Mesenchymal stem cell (in vitro differentiated cells and primary cell): ENCODE measurements around the gene PHF2.

Experiments
- DNase-seq: peaks from one replicate; pipeline ENCODE4 v3.0.0-alpha.2; 2013
- H2AFZ ChIP-seq: one replicate; pipeline ENCODE4 v1.6.1; 2013; ENCODE audit warnings: low read depth, mild to moderate bottlenecking, control low read depth, inconsistent platforms, low read length, moderate library complexity
- H2AK5ac ChIP-seq: 2 replicates; pipeline ENCODE4 v1.6.1; 2013; ENCODE audit warnings: low read length, moderate library complexity, mild to moderate bottlenecking, inconsistent platforms; ENCODE audit not compliant: severe bottlenecking
- H2BK120ac ChIP-seq: one replicate; pipeline ENCODE4 v1.6.1; 2013; ENCODE audit warnings: low read depth, mild to moderate bottlenecking, inconsistent platforms, low read length, moderate library complexity
- H2BK12ac ChIP-seq, 2 experiments: one replicate each; pipeline ENCODE4 v1.6.1; 2013; ENCODE audit warnings: inconsistent platforms in 2 of 2, low read length in 2 of 2, mild to moderate bottlenecking in 2 of 2, moderate library complexity in 2 of 2, control low read depth in 1 of 2
- H2BK15ac ChIP-seq: one replicate; pipeline ENCODE4 v1.6.1; 2013; ENCODE audit warnings: mild to moderate bottlenecking, low read depth, inconsistent platforms; ENCODE audit not compliant: poor library complexity, severe bottlenecking
- H2BK5ac ChIP-seq: 2 replicates; pipeline ENCODE4 v1.6.1; 2013; ENCODE audit warnings: low read depth, mild to moderate bottlenecking, low read length, control low read depth, inconsistent platforms; ENCODE audit not compliant: poor library complexity, severe bottlenecking
- H3K14ac ChIP-seq, 2 experiments: one replicate each; pipeline ENCODE4 v1.6.1; 2013; ENCODE audit warnings: inconsistent platforms in 2 of 2, low read length in 2 of 2, control low read depth in 1 of 2, mild to moderate bottlenecking in 1 of 2, moderate library complexity in 1 of 2
- H3K18ac ChIP-seq, 2 experiments: one replicate each; pipeline ENCODE4 v1.6.1; 2013; ENCODE audit warnings: inconsistent platforms in 2 of 2, low read length in 2 of 2, control low read depth in 1 of 2, low read depth in 1 of 2, mild to moderate bottlenecking in 1 of 2
- H3K23ac ChIP-seq, 2 experiments: one replicate each; pipeline ENCODE4 v1.6.1; 2013; ENCODE audit warnings: inconsistent platforms in 2 of 2, low read length in 2 of 2, mild to moderate bottlenecking in 2 of 2, moderate library complexity in 2 of 2, control low read depth in 1 of 2
- H3K27ac ChIP-seq: 2 replicates; pipeline ENCODE4 v1.5.1; 2013; ENCODE audit warnings: mild to moderate bottlenecking, moderate library complexity, low read length, control low read depth, inconsistent platforms; ENCODE audit not compliant: poor library complexity, severe bottlenecking
- H3K27me3 ChIP-seq, 2 experiments: 2 replicates each; pipeline versions ENCODE4 v1.6.1 to v1.7.0; 2013; ENCODE audit warnings: low read length in 2 of 2, mild to moderate bottlenecking in 2 of 2, moderate library complexity in 2 of 2, control low read depth in 1 of 2, inconsistent platforms in 1 of 2; ENCODE audit not compliant: control insufficient read depth in 1 of 2, insufficient read depth in 1 of 2
- H3K36me3 ChIP-seq, 2 experiments: 2 replicates each; pipeline versions ENCODE4 v1.6.1 to v1.7.0; 2013; ENCODE audit warnings: low read length in 2 of 2, control low read depth in 1 of 2, inconsistent platforms in 1 of 2, low read depth in 1 of 2, mild to moderate bottlenecking in 1 of 2; ENCODE audit not compliant: insufficient read depth in 2 of 2, control insufficient read depth in 1 of 2
- H3K4ac ChIP-seq, 2 experiments: one replicate each; pipeline ENCODE4 v1.6.1; 2013; ENCODE audit warnings: inconsistent platforms in 2 of 2, low read length in 2 of 2, mild to moderate bottlenecking in 2 of 2, moderate library complexity in 2 of 2, control low read depth in 1 of 2, low read depth in 1 of 2
- H3K4me1 ChIP-seq: 2 replicates; pipeline ENCODE4 v1.6.1; 2013; ENCODE audit warnings: low read depth, low read length, control low read depth; ENCODE audit not compliant: control insufficient read depth, insufficient read depth
- H3K4me2 ChIP-seq: 2 replicates; pipeline ENCODE4 v1.6.1; 2013; ENCODE audit warnings: low read length, mild to moderate bottlenecking, inconsistent platforms; ENCODE audit not compliant: poor library complexity, severe bottlenecking
- H3K4me3 ChIP-seq, 2 experiments: 2 replicates each; pipeline versions ENCODE4 v1.5.1 to v1.7.0; 2013; ENCODE audit warnings: low read length in 2 of 2, mild to moderate bottlenecking in 2 of 2, control low read depth in 1 of 2, low read depth in 1 of 2; ENCODE audit not compliant: insufficient read depth in 1 of 2
- H3K79me1 ChIP-seq: replicated peaks from 2 replicates; pipeline ENCODE4 v1.6.1; 2013; ENCODE audit warnings: mild to moderate bottlenecking, control low read depth, low read length, inconsistent platforms; ENCODE audit not compliant: poor library complexity, severe bottlenecking
- H3K9ac ChIP-seq: 2 replicates; pipeline ENCODE4 v1.7.0; 2013; ENCODE audit warnings: mild to moderate bottlenecking, low read length, moderate library complexity
- H3K9me3 ChIP-seq: 2 replicates; pipeline ENCODE4 v1.7.0; 2013; ENCODE audit warnings: mild to moderate bottlenecking, low read length; ENCODE audit not compliant: control insufficient read depth
- H4K8ac ChIP-seq: one replicate; pipeline ENCODE4 v1.6.1; 2013; ENCODE audit warnings: inconsistent platforms, mild to moderate bottlenecking, low read length, moderate library complexity
- H4K91ac ChIP-seq: one replicate; pipeline ENCODE4 v1.6.1; 2013; ENCODE audit warnings: mild to moderate bottlenecking, low read length, inconsistent platforms
- WGBS: methylation state at CpG from one replicate; pipeline ENCODE4 v1.1.7; 2013; ENCODE audit warnings: mixed read lengths; 5-methylcytosine and 5-hydroxymethylcytosine counted together

The PHF2 gene

GRCh38 chr9:93597142-93597706, 20.8 kb downstream of the PHF2 start:
- Histone ChIP-seq H3K36me3 (peaks cover 0 to 11% of the 10 kb centered on the region in 2 experiments), H4K8ac (no peak overlapping the region), H2BK15ac (no peak overlapping the region), H3K4me3 (no peak overlapping the region), H4K91ac (no peak overlapping the region), H3K4me2 (no peak overlapping the region), H3K18ac (no peak overlapping the region), H3K4ac (no peak overlapping the region), H3K9ac (no peak overlapping the region), H3K27me3 (no peaks in the 10 kb centered on the region), H3K14ac (no peak overlapping the region), H3K27ac (no peak overlapping the region), H2BK5ac (no peak overlapping the region), H3K23ac (no peak overlapping the region), H3K9me3 (no peaks in the 10 kb centered on the region), H3K79me1 (peaks cover 61% of the 10 kb centered on the region), H2AK5ac (no peak overlapping the region), H3K4me1 (peaks cover 17% of the 10 kb centered on the region), H2BK12ac (no peak overlapping the region), H2AFZ (no peak overlapping the region), H2BK120ac (no peak overlapping the region)
- WGBS = 94% methylated on average over 6 of the region's 6 CpGs
- no peak for DNase-seq

- Histone ChIP-seq H3K27me3 (no peaks in the 10 kb centered on the region), H3K18ac (no peak overlapping the region), H3K9me3 (no peaks in the 10 kb centered on the region), H3K4me2 (no peak overlapping the region), H4K8ac (no peak overlapping the region), H3K23ac (no peak overlapping the region), H3K9ac (no peak overlapping the region), H4K91ac (peak overlapping the region; percentile 15), H2BK120ac (no peak overlapping the region), H2BK12ac (no peak overlapping the region), H3K14ac (no peak overlapping the region), H2AFZ (no peak overlapping the region), H2BK15ac (no peak overlapping the region), H3K27ac (no peak overlapping the region), H3K4me1 (peaks cover 17% of the 10 kb centered on the region), H2AK5ac (no peak overlapping the region), H2BK5ac (no peak overlapping the region), H3K4me3 (no peak overlapping the region), H3K79me1 (peaks cover 60% of the 10 kb centered on the region), H3K4ac (no peak overlapping the region), H3K36me3 (peaks cover 0 to 11% of the 10 kb centered on the region in 2 experiments)
- 93% methylated on average over 15 of the region's 15 CpGs for WGBS
- DNase-seq = no peak
Observed at GRCh38 chr9:93597871-93598646, 21.7 kb downstream of the PHF2 start.

GRCh38 chr9:93598647-93599241, 22.4 kb downstream of the PHF2 start:
- no peak overlapping the region for H3K23ac ChIP-seq
- H2BK15ac ChIP-seq = no peak overlapping the region
- H2AFZ ChIP-seq = no peak overlapping the region
- H3K79me1 ChIP-seq = peaks cover 63% of the 10 kb centered on the region
- H4K91ac ChIP-seq = peak overlapping the region; percentile 15
- peaks cover 0 to 11% of the 10 kb centered on the region in 2 experiments for H3K36me3 ChIP-seq
- no peak overlapping the region for H3K4me3 ChIP-seq
- no peak overlapping the region for H3K4me2 ChIP-seq
- no peak overlapping the region for H2BK120ac ChIP-seq
- WGBS = 82% methylated on average over 11 of the region's 11 CpGs
- no peak overlapping the region for H2BK5ac ChIP-seq
- H3K9me3 ChIP-seq = no peaks in the 10 kb centered on the region
- H2AK5ac ChIP-seq = no peak overlapping the region
- no peak overlapping the region for H3K27ac ChIP-seq
- DNase-seq = no peak
- no peak overlapping the region for H3K9ac ChIP-seq
- no peak overlapping the region for H4K8ac ChIP-seq
- H3K4ac ChIP-seq = no peak overlapping the region
- H3K14ac ChIP-seq = no peak overlapping the region
- H2BK12ac ChIP-seq = no peak overlapping the region
- H3K4me1 ChIP-seq = peaks cover 17% of the 10 kb centered on the region
- no peak overlapping the region for H3K18ac ChIP-seq
- no peaks in the 10 kb centered on the region for H3K27me3 ChIP-seq
